HEK293 (cell line): ENCODE measurements around the gene INPP5F.
A peak's percentile ranks its signal among the peaks of the same experiment; 100 is the strongest.
"Not testable (repeated sequence)": the region's sequence is repeated elsewhere in the genome, so short reads cannot be mapped to it uniquely, and the experiment has no call there.

Experiments used
- CTCF ChIA-PET: fragments of 350-600 bp; formaldehyde crosslinking; extraction: SDS; loops from one replicate; lab custom pipeline; 2021; ENCODE audit warnings: antibody characterized with exemption; lab: Yijun Ruan, JAX
- POLR2A ChIA-PET: fragments of 300-600 bp; formaldehyde crosslinking; extraction: SDS; loops from one replicate; lab custom pipeline; 2020; ENCODE audit warnings: antibody characterized with exemption, inconsistent platforms; lab: Yijun Ruan, JAX
- H3K27ac ChIP-seq: fragments of 200-500 bp; sonication (Bioruptor generic); 2 replicates; pipeline ENCODE4 v1.5.1; 2014; ENCODE audit warnings: low read depth, low read length, control low read depth, inconsistent platforms; ENCODE audit errors: extremely low read depth
- H3K36me3 ChIP-seq, 2 experiments: fragments of 200-500 bp in 1 of 2; sonication (Bioruptor generic) in 1 of 2; 1 replicate in 1 of 2; 2 replicates in 1 of 2; pipeline ENCODE4 v1.5.1; 2014 to 2017; ENCODE audit warnings: inconsistent platforms in 2 of 2, low read length in 2 of 2; ENCODE audit not compliant: control insufficient read depth in 2 of 2, insufficient read depth in 1 of 2
- H3K4me1 ChIP-seq: fragments of 200-500 bp; sonication (Bioruptor generic); 2 replicates; pipeline ENCODE4 v1.5.1; 2014; ENCODE audit warnings: mild to moderate bottlenecking, low read length, inconsistent platforms; ENCODE audit not compliant: control insufficient read depth, insufficient read depth
- H3K4me3 ChIP-seq: 2 replicates; pipeline ENCODE4 v1.5.1; 2011; ENCODE audit warnings: low read depth, mild to moderate bottlenecking, control low read depth, low read length, moderate library complexity
- H3K9me3 ChIP-seq: fragments of 200-500 bp; sonication (Bioruptor generic); 2 replicates; pipeline ENCODE4 v1.5.1; 2014; ENCODE audit warnings: low read depth, low read length, inconsistent platforms; ENCODE audit not compliant: control insufficient read depth, insufficient read depth
- HOXD13 ChIP-seq: sonication (generic); formaldehyde crosslinking; IDR thresholded peaks from 2 replicates; pipeline ENCODE4 v1.8.0; 2022; ENCODE audit warnings: missing genetic modification reagents, borderline replicate concordance
- KLF10 ChIP-seq: fragments of 450-650 bp; IDR thresholded peaks from 2 replicates; pipeline ENCODE4 v1.5.1; 2018; ENCODE audit warnings: missing biosample characterization, mild to moderate bottlenecking, missing genetic modification characterization
- OSR2 ChIP-seq: fragments of 450-650 bp; formaldehyde crosslinking; IDR thresholded peaks from 2 replicates; pipeline ENCODE4 v1.5.1; 2016; ENCODE audit warnings: missing biosample characterization, missing genetic modification characterization
- RBAK ChIP-seq: fragments of 450-650 bp; formaldehyde crosslinking; IDR thresholded peaks from 2 replicates; pipeline ENCODE4 v1.5.1; 2016; ENCODE audit warnings: missing biosample characterization, missing genetic modification characterization
- REPIN1 ChIP-seq: fragments of 450-650 bp; formaldehyde crosslinking; IDR thresholded peaks from 2 replicates; pipeline ENCODE4 v1.5.1; 2017; ENCODE audit warnings: missing biosample characterization, missing genetic modification characterization, low read depth
- SCRT1 ChIP-seq: fragments of 450-650 bp; formaldehyde crosslinking; IDR thresholded peaks from 2 replicates; pipeline ENCODE4 v1.5.1; 2016; ENCODE audit warnings: missing biosample characterization, missing genetic modification characterization, borderline replicate concordance
- SCRT2 ChIP-seq: fragments of 450-650 bp; formaldehyde crosslinking; IDR thresholded peaks from 2 replicates; pipeline ENCODE4 v1.5.1; 2016; ENCODE audit warnings: missing biosample characterization, missing genetic modification characterization
- ZBTB1 ChIP-seq: fragments of 450-650 bp; formaldehyde crosslinking; IDR thresholded peaks from 2 replicates; pipeline ENCODE4 v1.5.1; 2016; ENCODE audit warnings: missing biosample characterization, missing genetic modification characterization
- ZBTB17 ChIP-seq: fragments of 450-650 bp; formaldehyde crosslinking; IDR thresholded peaks from 2 replicates; pipeline ENCODE4 v1.5.1; 2016; ENCODE audit warnings: missing biosample characterization, missing genetic modification characterization
- ZBTB49 ChIP-seq: fragments of 450-650 bp; formaldehyde crosslinking; IDR thresholded peaks from 2 replicates; pipeline ENCODE4 v1.5.1; 2016; ENCODE audit warnings: missing biosample characterization, missing genetic modification characterization, low read depth
- ZBTB6 ChIP-seq: fragments of 450-650 bp; formaldehyde crosslinking; IDR thresholded peaks from 2 replicates; pipeline ENCODE4 v1.5.1; 2017; ENCODE audit warnings: missing biosample characterization, missing genetic modification characterization
- ZNF121 ChIP-seq: fragments of 450-650 bp; formaldehyde crosslinking; IDR thresholded peaks from 2 replicates; pipeline ENCODE4 v1.5.1; 2016; ENCODE audit warnings: missing biosample characterization, missing genetic modification characterization
- ZNF184 ChIP-seq: fragments of 450-650 bp; IDR thresholded peaks from 2 replicates; pipeline ENCODE4 v1.5.1; 2018; ENCODE audit warnings: missing biosample characterization, mild to moderate bottlenecking, missing genetic modification characterization
- ZNF362 ChIP-seq: fragments of 450-650 bp; formaldehyde crosslinking; IDR thresholded peaks from 2 replicates; pipeline ENCODE4 v1.5.1; 2016; ENCODE audit warnings: missing biosample characterization, missing genetic modification characterization
- ZNF366 ChIP-seq: fragments of 450-650 bp; formaldehyde crosslinking; conservative IDR thresholded peaks from 2 replicates; pipeline ENCODE4 v1.5.1; 2016; ENCODE audit warnings: missing biosample characterization, missing genetic modification characterization
- ZNF394 ChIP-seq: fragments of 450-650 bp; formaldehyde crosslinking; IDR thresholded peaks from 2 replicates; pipeline ENCODE4 v1.5.1; 2016; ENCODE audit warnings: missing biosample characterization, missing genetic modification characterization, mild to moderate bottlenecking, moderate library complexity, borderline replicate concordance
- ZNF426 ChIP-seq: fragments of 450-650 bp; formaldehyde crosslinking; IDR thresholded peaks from 2 replicates; pipeline ENCODE4 v1.5.1; 2017; ENCODE audit warnings: missing biosample characterization, missing genetic modification characterization, mild to moderate bottlenecking, inconsistent platforms, moderate library complexity
- ZNF521 ChIP-seq: fragments of 450-650 bp; formaldehyde crosslinking; IDR thresholded peaks from 2 replicates; pipeline ENCODE4 v1.5.1; 2017; ENCODE audit warnings: missing biosample characterization, mild to moderate bottlenecking, missing genetic modification characterization
- ZNF555 ChIP-seq: fragments of 450-650 bp; formaldehyde crosslinking; conservative IDR thresholded peaks from 2 replicates; pipeline ENCODE4 v1.5.1; 2017; ENCODE audit warnings: missing biosample characterization, mild to moderate bottlenecking, missing genetic modification characterization, inconsistent platforms
- ZNF837 ChIP-seq: fragments of 450-650 bp; formaldehyde crosslinking; IDR thresholded peaks from 2 replicates; pipeline ENCODE4 v1.5.1; 2016; ENCODE audit warnings: missing biosample characterization, missing genetic modification characterization

Gene INPP5F

GRCh38 chr10:119865699-119866240, 139.9 kb downstream of the INPP5F start:
- no peak for TF ChIP-seq ZNF521
- TF ChIP-seq ZBTB1 (tag by site-specific recombination), result no peak
- no peak for TF ChIP-seq HOXD13 (CRISPR knock-in tag)
- 0 out of 2 replicates have a peak, but pooled peaks have one; percentile 12 for TF ChIP-seq ZBTB6 (tag by site-specific recombination)
- TF ChIP-seq ZNF184 (tag by site-specific recombination), result no peak
- no peak for TF ChIP-seq ZNF366
- no peak for TF ChIP-seq ZNF426 (tag by site-specific recombination)
- no peak for TF ChIP-seq ZNF837 (tag by site-specific recombination)
- no peak for TF ChIP-seq KLF10 (tag by site-specific recombination)
- no peak for TF ChIP-seq ZBTB49
- TF ChIP-seq RBAK (tag by site-specific recombination), result no peak
- peak; percentile 89 for TF ChIP-seq ZNF121 (tag by site-specific recombination)
- TF ChIP-seq REPIN1 (tag by site-specific recombination), result no peak
- CTCF ChIA-PET, result interaction anchor here (0.6 to 0.9 kb wide), 2 partner anchors 115 to 187 kb away, joined by 3 read pairs; no protein-coding TSS in a partner anchor

GRCh38 chr10:119867317-119867716, 141.5 kb downstream of the INPP5F start:
- no peak overlapping the region; the same call in 1 of the 2 replicates for H3K27ac ChIP-seq
- H3K36me3 ChIP-seq, result peaks cover 9 to 12% of the 10 kb centered on the region in 2 experiments; a peak in 2 of 3 replicates
- no peaks in the 10 kb centered on the region for H3K9me3 ChIP-seq
- POLR2A ChIA-PET, result interaction anchor here (0.7 to 1.2 kb wide), 2 partner anchors 25 to 723 kb away, joined by 4 to 10 read pairs; partner anchors contain the start of gene SEC23IP
- CTCF ChIA-PET, result interaction anchor here (1.6 kb wide), 1 partner anchor 8 kb away, joined by 8 read pairs; no protein-coding TSS in a partner anchor
- no peaks in the 10 kb centered on the region; the same call in 1 of the 2 replicates for H3K4me1 ChIP-seq
- TF ChIP-seq ZBTB17 (tag by site-specific recombination), result peak; percentile 74
- no peak for TF ChIP-seq ZNF555 (tag by site-specific recombination)
- H3K4me3 ChIP-seq, result no peak overlapping the region

More at GRCh38 chr10:119865699-119866240, 139.9 kb downstream of the INPP5F start:
- no peak overlapping the region for H3K4me3 ChIP-seq
- no peak overlapping the region for H3K27ac ChIP-seq
- no peaks in the 10 kb centered on the region for H3K9me3 ChIP-seq
- peaks cover 7% of the 10 kb centered on the region for H3K4me1 ChIP-seq
- POLR2A ChIA-PET, result no interaction called here
- H3K36me3 ChIP-seq, result peaks cover 9 to 12% of the 10 kb centered on the region in 2 experiments; a peak in 2 of 3 replicates

GRCh38 chr10:119869398-119869797, 143.5 kb downstream of the INPP5F start:
- peaks cover 9 to 12% of the 10 kb centered on the region in 2 experiments; a peak in 2 of 3 replicates for H3K36me3 ChIP-seq
- POLR2A ChIA-PET, H3K4me1 ChIP-seq, H3K27ac ChIP-seq, H3K9me3 ChIP-seq, H3K4me3 ChIP-seq: not testable (repeated sequence)
- CTCF ChIA-PET, result interaction anchor here (0.6 to 3.6 kb wide), 2 partner anchors 10 to 88 kb away, joined by 5 to 31 read pairs; no protein-coding TSS in a partner anchor
- TF ChIP-seq SCRT1 (tag by site-specific recombination) (0 out of 2 replicates have a peak, but pooled peaks have one; percentile 42), SCRT2 (tag by site-specific recombination) (peak; percentile 71), ZNF362 (tag by site-specific recombination) (peak; percentile 56; the same call in 1 of the 2 replicates), ZNF394 (peak; percentile 90; the same call in 1 of the 2 replicates), OSR2 (tag by site-specific recombination) (0 out of 2 replicates have a peak, but pooled peaks have one; percentile 37)
